K562 (cell line): Measurements from ENCODE around the gene DAW1.

Experiments
- POLR2AphosphoS5 ChIP-seq: IDR thresholded peaks from 2 replicates; pipeline ENCODE4 v1.6.1; 2011; ENCODE audit warnings: mild to moderate bottlenecking, low read depth, low read length, moderate library complexity; ENCODE audit not compliant: control insufficient read depth, insufficient read depth
- RNF2 ChIP-seq: sonication (generic); IDR thresholded peaks from 2 replicates; pipeline ENCODE4 v1.6.1; 2016

DNA sequence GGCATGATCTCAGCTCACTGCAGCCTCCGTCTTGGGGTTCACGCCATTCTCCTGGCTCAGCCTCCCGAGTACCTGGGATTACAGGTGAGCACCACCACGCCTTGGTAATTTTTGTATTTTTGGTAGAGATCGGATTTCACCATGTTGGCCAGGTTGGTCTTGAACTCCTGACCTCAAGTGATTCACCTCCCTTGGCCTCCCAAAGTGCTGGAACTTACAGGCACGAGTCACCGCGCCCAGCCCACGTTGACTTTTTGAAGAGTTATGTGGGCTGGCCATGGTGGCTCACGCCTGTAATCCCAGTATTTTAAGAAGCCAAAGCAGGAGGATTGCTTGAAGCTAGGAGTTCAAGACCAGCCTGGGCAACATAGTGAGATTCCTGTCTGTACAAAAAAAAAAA is 37.0 kb upstream of the DAW1 start:
- TF ChIP-seq POLR2AphosphoS5: no peak
- TF ChIP-seq RNF2: no peak
